ENCODE data around the gene OR8B12. TPM values are rescaled to one million over a fixed set of nuclear protein-coding genes. Genes with fewer than 3 reads are reported as not detected.

The OR8B12 gene
- polyA plus RNA-seq (2013, experiment 1 of 4), result not detected
- polyA plus RNA-seq (2013, experiment 2 of 4), result not detected
- polyA plus RNA-seq (2013, experiment 3 of 4), result not detected
- not detected for polyA plus RNA-seq (2013, experiment 4 of 4)

- Histone ChIP-seq H3K4me1 (ENCODE audit: control insufficient read depth, insufficient read depth, low read length) (no peaks in the 10 kb centered on the region), H3K27me3 (ENCODE audit: control insufficient read depth, insufficient read depth, low read length, poor library complexity, severe bottlenecking) (no peaks in the 10 kb centered on the region), H3K9me3 (ENCODE audit: control insufficient read depth, low read length) (no peaks in the 10 kb centered on the region), H3K4me3 (ENCODE audit: insufficient read depth, low read depth, low read length) (no peak within 1 kb of the TSS), H3K36me3 (ENCODE audit: control insufficient read depth, insufficient read depth, low read length) (no peaks in the 10 kb centered on the region), H3K27ac (ENCODE audit: insufficient read depth, low read depth, low read length, poor library complexity, severe bottlenecking) (no peak within 1 kb of the TSS)
- WGBS, 2 experiments, result 91 to 94% methylated on average over 5 of the region's 5 CpGs
Observed at GRCh38 chr11:124543554-124543953, at the start of gene OR8B12. OR8B12 (minus strand) TSS chr11:124543654; CDS start chr11:124543654, 0 bp downstream.

GRCh38 chr11:124592627-124593026, 49.2 kb upstream of the OR8B12 start:
- Histone ChIP-seq H3K27me3 (ENCODE audit: control insufficient read depth, insufficient read depth, low read length, poor library complexity, severe bottlenecking) (no peaks in the 10 kb centered on the region), H3K9me3 (ENCODE audit: control insufficient read depth, low read length) (no peaks in the 10 kb centered on the region), H3K4me3 (ENCODE audit: insufficient read depth, low read depth, low read length) (no peak overlapping the region), H3K27ac (ENCODE audit: insufficient read depth, low read depth, low read length, poor library complexity, severe bottlenecking) (no peak overlapping the region), H3K36me3 (ENCODE audit: control insufficient read depth, insufficient read depth, low read length) (no peaks in the 10 kb centered on the region), H3K4me1 (ENCODE audit: control insufficient read depth, insufficient read depth, low read length) (no peaks in the 10 kb centered on the region)
- 87 to 94% methylated on average over 6 of the region's 6 CpGs for WGBS, 2 experiments

GRCh38 chr11:124591430-124591829, 48.0 kb upstream of the OR8B12 start:
- H3K27me3 ChIP-seq (ENCODE audit: control insufficient read depth, insufficient read depth, low read length, poor library complexity, severe bottlenecking), result no peaks in the 10 kb centered on the region
- H3K9me3 ChIP-seq (ENCODE audit: control insufficient read depth, low read length), result no peaks in the 10 kb centered on the region
- H3K4me1 ChIP-seq (ENCODE audit: control insufficient read depth, insufficient read depth, low read length), result no peaks in the 10 kb centered on the region
- H3K27ac ChIP-seq (ENCODE audit: insufficient read depth, low read depth, low read length, poor library complexity, severe bottlenecking), result no peak overlapping the region
- WGBS, 2 experiments, result 93 to 94% methylated on average over 2 of the region's 2 CpGs
- no peaks in the 10 kb centered on the region for H3K36me3 ChIP-seq (ENCODE audit: control insufficient read depth, insufficient read depth, low read length)
- no peak overlapping the region for H3K4me3 ChIP-seq (ENCODE audit: insufficient read depth, low read depth, low read length)

- no peak overlapping the region for H3K27ac ChIP-seq (ENCODE audit: insufficient read depth, low read depth, low read length, poor library complexity, severe bottlenecking)
Observed at GRCh38 chr11:124586238-124586860, 42.9 kb upstream of the OR8B12 start.

GRCh38 chr11:124584681-124585372, 41.4 kb upstream of the OR8B12 start:
- 83 to 91% methylated on average over 2 to 4 of the region's 4 CpGs for WGBS, 2 experiments
- no peak overlapping the region for H3K4me3 ChIP-seq (ENCODE audit: insufficient read depth, low read depth, low read length)
- no peaks in the 10 kb centered on the region for H3K9me3 ChIP-seq (ENCODE audit: control insufficient read depth, low read length)
- no peak overlapping the region for H3K27ac ChIP-seq (ENCODE audit: insufficient read depth, low read depth, low read length, poor library complexity, severe bottlenecking)
- no peaks in the 10 kb centered on the region for H3K27me3 ChIP-seq (ENCODE audit: control insufficient read depth, insufficient read depth, low read length, poor library complexity, severe bottlenecking)
- no peaks in the 10 kb centered on the region for H3K36me3 ChIP-seq (ENCODE audit: control insufficient read depth, insufficient read depth, low read length)
- H3K4me1 ChIP-seq (ENCODE audit: control insufficient read depth, insufficient read depth, low read length), result no peaks in the 10 kb centered on the region

More at GRCh38 chr11:124586238-124586860, 42.9 kb upstream of the OR8B12 start:
- Histone ChIP-seq H3K4me1 (ENCODE audit: control insufficient read depth, insufficient read depth, low read length) (no peaks in the 10 kb centered on the region), H3K36me3 (ENCODE audit: control insufficient read depth, insufficient read depth, low read length) (no peaks in the 10 kb centered on the region), H3K9me3 (ENCODE audit: control insufficient read depth, low read length) (no peaks in the 10 kb centered on the region), H3K4me3 (ENCODE audit: insufficient read depth, low read depth, low read length) (no peak overlapping the region), H3K27me3 (ENCODE audit: control insufficient read depth, insufficient read depth, low read length, poor library complexity, severe bottlenecking) (no peaks in the 10 kb centered on the region)
- WGBS, 2 experiments, result 50 to 73% methylated on average over 3 of the region's 3 CpGs

GRCh38 chr11:124583781-124584180, 40.3 kb upstream of the OR8B12 start:
- no peaks in the 10 kb centered on the region for H3K9me3 ChIP-seq (ENCODE audit: control insufficient read depth, low read length)
- H3K4me3 ChIP-seq (ENCODE audit: insufficient read depth, low read depth, low read length), result no peak overlapping the region
- H3K36me3 ChIP-seq (ENCODE audit: control insufficient read depth, insufficient read depth, low read length), result no peaks in the 10 kb centered on the region
- no peak overlapping the region for H3K27ac ChIP-seq (ENCODE audit: insufficient read depth, low read depth, low read length, poor library complexity, severe bottlenecking)
- H3K27me3 ChIP-seq (ENCODE audit: control insufficient read depth, insufficient read depth, low read length, poor library complexity, severe bottlenecking), result no peaks in the 10 kb centered on the region
- no peaks in the 10 kb centered on the region for H3K4me1 ChIP-seq (ENCODE audit: control insufficient read depth, insufficient read depth, low read length)
- 95 to 97% methylated on average over 8 of the region's 8 CpGs for WGBS, 2 experiments

- no peak overlapping the region for H3K4me3 ChIP-seq (ENCODE audit: insufficient read depth, low read depth, low read length)
- H3K9me3 ChIP-seq (ENCODE audit: control insufficient read depth, low read length), result no peaks in the 10 kb centered on the region
- 90% methylated on average over 2 of the region's 2 CpGs; no CpG with 5 or more reads in 1 of the 2 experiments for WGBS, 2 experiments
- no peak overlapping the region for H3K27ac ChIP-seq (ENCODE audit: insufficient read depth, low read depth, low read length, poor library complexity, severe bottlenecking)
- no peaks in the 10 kb centered on the region for H3K27me3 ChIP-seq (ENCODE audit: control insufficient read depth, insufficient read depth, low read length, poor library complexity, severe bottlenecking)
- no peaks in the 10 kb centered on the region for H3K36me3 ChIP-seq (ENCODE audit: control insufficient read depth, insufficient read depth, low read length)
- no peaks in the 10 kb centered on the region for H3K4me1 ChIP-seq (ENCODE audit: control insufficient read depth, insufficient read depth, low read length)
Observed at GRCh38 chr11:124582565-124582964, 39.1 kb upstream of the OR8B12 start.

- H3K27me3 ChIP-seq (ENCODE audit: control insufficient read depth, insufficient read depth, low read length, poor library complexity, severe bottlenecking), result no peaks in the 10 kb centered on the region
- WGBS, 2 experiments, result 91% methylated on average over 6 of the region's 6 CpGs
- H3K36me3 ChIP-seq (ENCODE audit: control insufficient read depth, insufficient read depth, low read length), result no peaks in the 10 kb centered on the region
Observed at GRCh38 chr11:124581817-124582216, 38.4 kb upstream of the OR8B12 start.

GRCh38 chr11:124578761-124579160, 35.3 kb upstream of the OR8B12 start:
- H3K27me3 ChIP-seq (ENCODE audit: control insufficient read depth, insufficient read depth, low read length, poor library complexity, severe bottlenecking), result no peaks in the 10 kb centered on the region
- H3K36me3 ChIP-seq (ENCODE audit: control insufficient read depth, insufficient read depth, low read length), result no peaks in the 10 kb centered on the region
- H3K4me3 ChIP-seq (ENCODE audit: insufficient read depth, low read depth, low read length), result no peak overlapping the region
- H3K27ac ChIP-seq (ENCODE audit: insufficient read depth, low read depth, low read length, poor library complexity, severe bottlenecking), result no peak overlapping the region
- no peaks in the 10 kb centered on the region for H3K9me3 ChIP-seq (ENCODE audit: control insufficient read depth, low read length)
- H3K4me1 ChIP-seq (ENCODE audit: control insufficient read depth, insufficient read depth, low read length), result no peaks in the 10 kb centered on the region
- WGBS, 2 experiments, result 89 to 92% methylated on average over 4 of the region's 4 CpGs

More at GRCh38 chr11:124581817-124582216, 38.4 kb upstream of the OR8B12 start:
- no peaks in the 10 kb centered on the region for H3K9me3 ChIP-seq (ENCODE audit: control insufficient read depth, low read length)
- no peak overlapping the region for H3K27ac ChIP-seq (ENCODE audit: insufficient read depth, low read depth, low read length, poor library complexity, severe bottlenecking)
- H3K4me1 ChIP-seq (ENCODE audit: control insufficient read depth, insufficient read depth, low read length), result no peaks in the 10 kb centered on the region
- H3K4me3 ChIP-seq (ENCODE audit: insufficient read depth, low read depth, low read length), result no peak overlapping the region

- Histone ChIP-seq H3K27ac (ENCODE audit: insufficient read depth, low read depth, low read length, poor library complexity, severe bottlenecking) (no peak overlapping the region), H3K4me3 (ENCODE audit: insufficient read depth, low read depth, low read length) (no peak overlapping the region), H3K4me1 (ENCODE audit: control insufficient read depth, insufficient read depth, low read length) (no peaks in the 10 kb centered on the region), H3K9me3 (ENCODE audit: control insufficient read depth, low read length) (no peaks in the 10 kb centered on the region), H3K27me3 (ENCODE audit: control insufficient read depth, insufficient read depth, low read length, poor library complexity, severe bottlenecking) (no peaks in the 10 kb centered on the region), H3K36me3 (ENCODE audit: control insufficient read depth, insufficient read depth, low read length) (no peaks in the 10 kb centered on the region)
- 88 to 93% methylated on average over 6 of the region's 6 CpGs for WGBS, 2 experiments
Observed at GRCh38 chr11:124577716-124578427, 34.4 kb upstream of the OR8B12 start.

All from ectodermal cell (in vitro differentiated cells).